Activated CD4-positive, alpha-beta T cell treated with anti-CD3 and anti-CD28 coated beads, Interleukin-2, amount 50 U/mL, for 1 hour (primary cell): ENCODE results near the gene ZBTB4.

Experiments used
- DNase-seq: peaks from one replicate; pipeline ENCODE4 v3.0.0-alpha.2; 2020

Gene ZBTB4

DNA sequence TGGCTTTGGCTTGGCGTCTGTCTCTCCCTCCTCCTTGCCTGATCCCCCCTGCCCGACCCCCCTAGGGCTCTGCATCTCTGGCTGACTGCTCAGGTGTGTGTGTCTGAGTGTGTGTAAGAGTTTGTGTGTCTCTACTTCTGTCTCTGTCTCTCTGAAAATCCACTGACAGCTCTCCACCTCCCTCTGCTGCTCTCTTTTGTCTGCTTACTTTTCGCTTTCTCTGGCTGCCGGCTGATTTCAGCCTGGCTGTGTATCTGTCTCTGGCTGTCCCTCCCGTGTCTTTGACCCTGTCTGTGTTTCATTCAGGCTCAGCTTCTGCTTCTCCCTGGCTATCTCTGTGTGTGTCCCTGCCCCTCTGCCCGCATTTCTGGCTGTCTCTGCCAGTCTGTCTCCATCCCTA, 63.1 kb downstream of the ZBTB4 start:
- DNase-seq, result no peak

DNA sequence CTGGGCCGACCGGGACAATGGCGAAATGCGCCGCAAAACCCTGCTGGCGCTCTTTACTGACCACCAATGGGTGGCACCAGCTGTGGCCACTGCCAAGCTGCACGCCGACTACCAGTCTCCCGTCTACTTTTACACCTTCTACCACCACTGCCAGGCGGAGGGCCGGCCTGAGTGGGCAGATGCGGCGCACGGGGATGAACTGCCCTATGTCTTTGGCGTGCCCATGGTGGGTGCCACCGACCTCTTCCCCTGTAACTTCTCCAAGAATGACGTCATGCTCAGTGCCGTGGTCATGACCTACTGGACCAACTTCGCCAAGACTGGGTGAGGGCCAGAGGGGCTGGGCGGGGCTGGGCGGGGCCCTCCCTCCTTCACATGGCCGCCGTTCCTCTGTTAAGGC, 63.6 kb downstream of the ZBTB4 start:
- no peak for DNase-seq

DNA sequence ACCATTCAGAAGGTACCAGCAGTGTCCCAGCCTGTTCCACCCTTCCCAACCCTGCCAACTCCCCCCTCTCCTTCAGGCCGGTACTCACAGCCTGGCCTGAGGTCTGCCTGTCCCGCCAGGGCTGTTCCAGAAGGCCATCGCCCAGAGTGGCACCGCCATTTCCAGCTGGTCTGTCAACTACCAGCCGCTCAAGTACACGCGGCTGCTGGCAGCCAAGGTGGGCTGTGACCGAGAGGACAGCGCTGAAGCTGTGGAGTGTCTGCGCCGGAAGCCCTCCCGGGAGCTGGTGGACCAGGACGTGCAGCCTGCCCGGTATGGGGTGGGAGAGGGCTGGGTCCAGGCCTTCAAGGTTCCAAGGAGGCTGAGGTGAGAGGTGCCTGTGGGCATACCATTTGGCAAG, 64.6 kb downstream of the ZBTB4 start:
- no peak for DNase-seq

DNA sequence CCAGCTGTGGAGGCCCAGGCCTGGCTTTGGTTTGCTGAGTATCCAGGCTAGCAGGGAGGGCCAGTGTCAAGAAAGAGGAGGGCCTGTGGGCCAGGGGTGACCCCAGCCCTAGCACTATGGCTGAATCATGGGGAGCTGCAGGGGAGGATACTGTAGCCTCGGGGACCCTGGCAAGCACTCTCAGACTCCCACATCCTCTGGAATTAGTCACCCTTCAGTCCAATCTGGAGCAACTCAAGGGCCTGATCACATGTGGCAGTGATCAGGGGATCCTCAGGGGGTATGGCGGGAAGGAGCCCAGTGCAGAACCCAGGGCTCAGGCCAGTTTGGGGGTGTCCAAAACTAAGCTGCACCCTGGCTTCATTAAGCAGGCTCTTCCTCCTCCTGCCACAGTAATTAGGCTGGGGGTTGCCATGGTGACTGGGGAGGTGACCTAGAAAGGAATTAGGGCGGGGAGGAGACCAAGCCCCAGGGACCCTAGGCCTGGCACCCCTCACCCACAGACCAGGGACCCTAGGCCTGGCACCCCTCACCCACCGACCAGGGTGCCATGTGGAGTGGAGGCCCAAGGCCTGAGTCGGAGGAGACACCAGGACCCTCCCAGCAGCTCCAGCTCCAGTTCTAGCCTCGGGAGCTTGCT, 66.0 kb downstream of the ZBTB4 start:
- no peak for DNase-seq

DNA sequence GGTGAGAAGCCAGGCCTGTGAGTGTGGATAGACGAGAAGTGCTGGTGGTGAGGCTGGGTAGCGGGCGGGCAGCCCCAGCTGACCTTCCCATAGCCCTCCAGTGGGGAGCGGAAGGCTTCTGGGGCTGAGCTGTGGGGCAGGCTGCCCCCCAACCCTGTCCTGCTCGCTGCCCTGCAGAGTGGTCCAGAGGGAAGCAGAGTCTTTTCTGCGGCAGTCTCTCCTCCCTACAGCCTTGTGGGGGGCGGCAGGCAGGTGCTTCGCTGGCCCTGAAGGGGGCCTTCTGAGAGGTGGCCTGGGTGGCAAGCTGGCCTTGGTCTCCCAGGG, 68.0 kb downstream of the ZBTB4 start:
- no peak for DNase-seq

DNA sequence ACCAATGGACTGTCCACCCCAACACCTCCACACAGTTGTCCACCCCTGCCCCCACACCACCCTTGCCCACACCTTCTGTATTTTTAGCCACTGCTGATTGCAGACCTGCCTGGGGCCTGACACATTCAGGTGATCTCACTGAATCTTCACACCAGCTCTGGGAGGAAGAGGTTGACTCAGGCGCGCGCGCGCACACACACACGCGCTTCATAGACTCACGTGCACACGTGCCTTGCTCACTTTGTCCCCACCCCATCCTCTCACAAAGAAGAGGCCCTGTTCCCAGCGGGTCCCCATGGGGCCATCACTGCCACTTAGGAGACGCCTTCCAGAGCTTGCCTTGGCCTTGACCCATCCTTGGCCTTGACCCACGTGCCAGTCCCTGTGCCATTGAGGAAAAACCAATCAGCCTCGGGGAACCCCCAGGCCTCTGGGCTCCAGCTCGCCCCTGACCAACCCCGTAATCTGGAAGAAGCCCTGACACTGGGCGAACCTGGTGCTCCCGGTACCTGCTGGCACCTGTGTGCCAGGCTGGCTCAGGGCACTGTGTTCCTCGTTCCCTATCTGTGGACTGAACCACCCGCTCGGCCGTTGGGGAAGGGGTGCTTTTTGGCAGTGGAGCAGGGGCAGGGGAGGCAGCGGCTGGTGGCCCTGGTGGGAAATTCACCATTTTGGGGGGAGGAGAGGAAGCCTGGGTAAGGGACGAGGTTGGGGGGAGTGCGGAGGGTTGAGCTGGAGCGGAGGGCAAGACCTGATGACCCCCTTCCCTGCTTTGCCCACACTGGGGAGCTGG, 68.6 kb downstream of the ZBTB4 start:
- DNase-seq, result no peak

DNA sequence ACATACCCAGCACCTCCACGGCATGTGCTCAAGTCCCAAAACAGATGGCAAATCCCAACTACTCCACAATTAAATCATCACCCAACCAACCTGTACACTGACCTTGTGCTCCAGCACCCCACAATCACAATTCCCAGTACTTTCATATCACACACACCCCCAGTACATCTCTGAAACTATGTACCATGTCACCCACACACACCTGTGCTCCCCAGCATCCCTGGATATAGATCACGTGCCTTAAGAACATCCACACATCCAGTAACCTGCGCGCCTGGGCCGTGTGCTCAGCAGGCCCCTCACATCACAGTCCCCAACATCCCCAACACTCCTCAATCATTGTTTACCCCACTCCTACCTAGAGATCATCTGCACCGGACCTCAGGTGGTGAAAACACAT, 69.7 kb downstream of the ZBTB4 start:
- DNase-seq, result no peak
